HEK293 (cell line): ENCODE data around the gene IGSF9B.

ENCODE experiments used
- CTCF ChIA-PET: fragments of 350-600 bp; formaldehyde crosslinking; extraction: SDS; loops from one replicate; lab custom pipeline; 2021; ENCODE audit warnings: antibody characterized with exemption; lab: Yijun Ruan, JAX
- POLR2A ChIA-PET: fragments of 300-600 bp; formaldehyde crosslinking; extraction: SDS; loops from one replicate; lab custom pipeline; 2020; ENCODE audit warnings: antibody characterized with exemption, inconsistent platforms; lab: Yijun Ruan, JAX
- H3K27ac ChIP-seq: fragments of 200-500 bp; sonication (Bioruptor generic); 2 replicates; pipeline ENCODE4 v1.5.1; 2014; ENCODE audit warnings: low read depth, low read length, control low read depth, inconsistent platforms; ENCODE audit errors: extremely low read depth
- H3K36me3 ChIP-seq, 2 experiments: fragments of 200-500 bp in 1 of 2; sonication (Bioruptor generic) in 1 of 2; 1 replicate in 1 of 2; 2 replicates in 1 of 2; pipeline ENCODE4 v1.5.1; 2014 to 2017; ENCODE audit warnings: inconsistent platforms in 2 of 2, low read length in 2 of 2; ENCODE audit not compliant: control insufficient read depth in 2 of 2, insufficient read depth in 1 of 2
- H3K4me1 ChIP-seq: fragments of 200-500 bp; sonication (Bioruptor generic); 2 replicates; pipeline ENCODE4 v1.5.1; 2014; ENCODE audit warnings: mild to moderate bottlenecking, low read length, inconsistent platforms; ENCODE audit not compliant: control insufficient read depth, insufficient read depth
- H3K4me3 ChIP-seq: 2 replicates; pipeline ENCODE4 v1.5.1; 2011; ENCODE audit warnings: low read depth, mild to moderate bottlenecking, control low read depth, low read length, moderate library complexity
- H3K9me3 ChIP-seq: fragments of 200-500 bp; sonication (Bioruptor generic); 2 replicates; pipeline ENCODE4 v1.5.1; 2014; ENCODE audit warnings: low read depth, low read length, inconsistent platforms; ENCODE audit not compliant: control insufficient read depth, insufficient read depth
- IKZF3 ChIP-seq: fragments of 450-650 bp; IDR thresholded peaks from 2 replicates; pipeline ENCODE4 v1.5.0; 2018; ENCODE audit warnings: missing biosample characterization, mild to moderate bottlenecking, missing genetic modification characterization, moderate library complexity
- INSM2 ChIP-seq: fragments of 450-650 bp; formaldehyde crosslinking; IDR thresholded peaks from 2 replicates; pipeline ENCODE4 v1.5.1; 2016; ENCODE audit warnings: missing biosample characterization, missing genetic modification characterization
- ZBTB11 ChIP-seq: fragments of 450-650 bp; formaldehyde crosslinking; conservative IDR thresholded peaks from 2 replicates; pipeline ENCODE4 v1.5.1; 2016; ENCODE audit warnings: low read depth, missing biosample characterization, missing genetic modification characterization
- ZNF157 ChIP-seq: fragments of 450-650 bp; formaldehyde crosslinking; IDR thresholded peaks from 2 replicates; pipeline ENCODE4 v1.5.1; 2016; ENCODE audit warnings: missing biosample characterization, missing genetic modification characterization
- ZNF2 ChIP-seq: fragments of 450-650 bp; formaldehyde crosslinking; IDR thresholded peaks from 2 replicates; pipeline ENCODE4 v1.5.1; 2016; ENCODE audit warnings: missing biosample characterization, missing genetic modification characterization
- ZNF221 ChIP-seq: fragments of 450-650 bp; formaldehyde crosslinking; IDR thresholded peaks from 2 replicates; pipeline ENCODE4 v1.5.1; 2017; ENCODE audit warnings: missing biosample characterization, missing genetic modification characterization, borderline replicate concordance
- ZNF292 ChIP-seq: fragments of 450-650 bp; formaldehyde crosslinking; IDR thresholded peaks from 2 replicates; pipeline ENCODE4 v1.5.1; 2016; ENCODE audit warnings: low read depth, missing biosample characterization, missing genetic modification characterization, borderline replicate concordance
- ZNF302 ChIP-seq: fragments of 450-650 bp; formaldehyde crosslinking; IDR thresholded peaks from 2 replicates; pipeline ENCODE4 v1.5.1; 2016; ENCODE audit warnings: missing biosample characterization, missing genetic modification characterization, low read depth
- ZNF335 ChIP-seq: fragments of 450-650 bp; formaldehyde crosslinking; conservative IDR thresholded peaks from 2 replicates; pipeline ENCODE4 v1.5.1; 2016; ENCODE audit warnings: missing biosample characterization, missing genetic modification characterization
- ZNF473 ChIP-seq: fragments of 450-650 bp; formaldehyde crosslinking; IDR thresholded peaks from 2 replicates; pipeline ENCODE4 v1.5.1; 2017; ENCODE audit warnings: missing biosample characterization, missing genetic modification characterization
- ZNF513 ChIP-seq: fragments of 450-650 bp; IDR thresholded peaks from 2 replicates; pipeline ENCODE4 v1.5.1; 2018; ENCODE audit warnings: missing biosample characterization, missing genetic modification characterization
- ZNF558 ChIP-seq: fragments of 450-650 bp; formaldehyde crosslinking; IDR thresholded peaks from 2 replicates; pipeline ENCODE4 v1.5.1; 2016; ENCODE audit warnings: missing biosample characterization, missing genetic modification characterization
- ZNF600 ChIP-seq: fragments of 450-650 bp; formaldehyde crosslinking; IDR thresholded peaks from 2 replicates; pipeline ENCODE4 v1.5.1; 2016; ENCODE audit warnings: missing biosample characterization, missing genetic modification characterization
- ZNF645 ChIP-seq: fragments of 450-650 bp; formaldehyde crosslinking; IDR thresholded peaks from 2 replicates; pipeline ENCODE4; 2016; ENCODE audit warnings: missing biosample characterization, missing genetic modification characterization
- ZSCAN5A ChIP-seq: fragments of 450-650 bp; formaldehyde crosslinking; IDR thresholded peaks from 2 replicates; pipeline ENCODE4 v1.5.1; 2016; ENCODE audit warnings: missing biosample characterization, missing genetic modification characterization

IGSF9B gene

GRCh38 chr11:133992121-133992520, 35.4 kb upstream of the IGSF9B start (continued):
- TF ChIP-seq ZNF335 (tag by site-specific recombination) (no peak), ZNF645 (tag by site-specific recombination) (no peak)
- TF ChIP-seq, all 188 proteins: peak for 0

GRCh38 chr11:133991101-133991500, 34.3 kb upstream of the IGSF9B start:
- no peak for TF ChIP-seq ZNF513 (tag by site-specific recombination)
- TF ChIP-seq ZNF221 (tag by site-specific recombination), result no peak
- TF ChIP-seq ZNF302 (tag by site-specific recombination), result no peak
- TF ChIP-seq INSM2 (tag by site-specific recombination), result no peak
- no peak for TF ChIP-seq ZNF473 (tag by site-specific recombination)
- TF ChIP-seq ZNF292 (tag by site-specific recombination), result no peak
- TF ChIP-seq ZNF2 (tag by site-specific recombination), result no peak
- TF ChIP-seq IKZF3 (tag by site-specific recombination), result no peak
- TF ChIP-seq ZBTB11, result no peak
- no peak for TF ChIP-seq ZNF157 (tag by site-specific recombination)
- no peak for TF ChIP-seq ZSCAN5A
- no peak for TF ChIP-seq ZNF558 (tag by site-specific recombination)
- TF ChIP-seq ZNF600 (tag by site-specific recombination), result no peak
- POLR2A ChIA-PET, result no interaction called here
- no peak overlapping the region for H3K4me3 ChIP-seq
- no peaks in the 10 kb centered on the region for H3K36me3 ChIP-seq
- CTCF ChIA-PET, result interaction anchor here (0.6 kb wide), 1 partner anchor 793 kb away, joined by 3 read pairs; no protein-coding TSS in a partner anchor
- H3K4me1 ChIP-seq, result no peaks in the 10 kb centered on the region
- no peaks in the 10 kb centered on the region for H3K9me3 ChIP-seq
- no peak overlapping the region for H3K27ac ChIP-seq
